HepG2 (cell line): Measurements from ENCODE around the gene MYRFL. TPM values are rescaled to one million over a fixed set of nuclear protein-coding genes. Genes with fewer than 3 reads are reported as not detected.
A peak's percentile ranks its signal among the peaks of the same experiment; 100 is the strongest.

Source experiments
- ATAC-seq: fragments of 200-7000 bp; cut with Tn5 transposase; 3 replicates; pipeline ENCODE4 v1.9.1; 2020; ENCODE audit warnings: mild to moderate bottlenecking, moderate library complexity
- BruUV-seq: library from RNA; stranded (reverse); fragments of 400-500 nt; replicated peaks from 2 replicates; lab custom pipeline; 2021; lab: Mats Ljungman, UMichigan
- CTCF ChIA-PET: fragments of 300-600 bp; formaldehyde crosslinking; extraction: SDS; loops from one replicate; lab custom pipeline; 2021; ENCODE audit warnings: low total read pairs, inconsistent platforms, low intra/inter-chr PET ratio; lab: Yijun Ruan, JAX
- POLR2A ChIA-PET: fragments of 350-600 bp; sonication (Branson Sonifier 250); formaldehyde crosslinking; loops from one replicate; lab custom pipeline; 2020; ENCODE audit warnings: antibody characterized with exemption, inconsistent platforms; lab: Yijun Ruan, JAX
- DNase-seq: peaks from one replicate; pipeline ENCODE4 v3.0.0-alpha.2; 2015; ENCODE audit warnings: low spot score
- FAIRE-seq: peaks from 3 replicates; lab custom pipeline; 2011; peaks lifted over from hg19 to GRCh38; lab: Jason Lieb, UNC
- H2AFZ ChIP-seq: one replicate; pipeline ENCODE4 v1.6.1; 2011; ENCODE audit warnings: low read length, inconsistent platforms
- H3K27ac ChIP-seq: fragments of 300-600 bp; 3 replicates; pipeline ENCODE4 v1.8.0; 2011; ENCODE audit warnings: mixed run types, mild to moderate bottlenecking, mixed read lengths, low read length, inconsistent platforms; ENCODE audit not compliant: insufficient read depth; ENCODE audit errors: extremely low read length
- H3K27me3 ChIP-seq, 2 experiments: fragments of 200-600 bp in 1 of 2; 2 replicates in 1 of 2; 3 replicates in 1 of 2; pipeline versions ENCODE4 v1.6.0 to v1.8.0; 2011; ENCODE audit warnings: low read length in 2 of 2, mild to moderate bottlenecking in 2 of 2, moderate library complexity in 2 of 2, inconsistent platforms in 1 of 2; ENCODE audit not compliant: insufficient read depth in 2 of 2, control insufficient read depth in 1 of 2
- H3K36me3 ChIP-seq, 2 experiments: fragments of 200-600 bp in 1 of 2; replicated peaks in 1 of 2; 2 replicates in 1 of 2; 3 replicates in 1 of 2; pipeline versions ENCODE4 v1.5.1 to v1.8.0; 2011; ENCODE audit warnings: low read length in 2 of 2, inconsistent platforms in 1 of 2; ENCODE audit not compliant: insufficient read depth in 2 of 2, control insufficient read depth in 1 of 2
- H3K4me1 ChIP-seq: 2 replicates; pipeline ENCODE4 v1.5.1; 2012; ENCODE audit warnings: low read length, inconsistent platforms; ENCODE audit not compliant: insufficient read depth
- H3K4me2 ChIP-seq: 2 replicates; pipeline ENCODE4 v1.6.0; 2011; ENCODE audit warnings: low read depth, low read length, inconsistent platforms
- H3K4me3 ChIP-seq, 3 experiments: fragments of 200-600 bp in 1 of 3; sonication (generic), shearing (Covaris generic) in 1 of 3; replicated peaks in 1 of 3; 2 replicates each; pipeline ENCODE4 v1.5.1; 2011 to 2016; ENCODE audit warnings: low read length in 3 of 3, inconsistent platforms in 2 of 3, low read depth in 2 of 3, mild to moderate bottlenecking in 2 of 3, control low read depth in 1 of 3, mixed read lengths in 1 of 3; ENCODE audit not compliant: insufficient read depth in 1 of 3
- H3K79me2 ChIP-seq: one replicate; pipeline ENCODE4 v1.6.1; 2011; ENCODE audit warnings: low read length, inconsistent platforms; ENCODE audit not compliant: insufficient read depth
- H3K9ac ChIP-seq: 2 replicates; pipeline ENCODE4 v1.6.0; 2011; ENCODE audit warnings: mild to moderate bottlenecking, low read depth, low read length, inconsistent platforms; ENCODE audit not compliant: insufficient read depth
- H3K9me3 ChIP-seq: 2 replicates; pipeline ENCODE4 v1.5.1; 2012; ENCODE audit warnings: mild to moderate bottlenecking, low read length
- H4K20me1 ChIP-seq: 2 replicates; pipeline ENCODE4 v1.6.0; 2011; ENCODE audit warnings: inconsistent platforms, mild to moderate bottlenecking, low read length, moderate library complexity; ENCODE audit not compliant: insufficient read depth
- GTF2F1 ChIP-seq: fragments of 150-350 bp; IDR thresholded peaks from 2 replicates; pipeline ENCODE4 v1.6.1; 2014; ENCODE audit warnings: low read length
- HES4 ChIP-seq: sonication (generic); formaldehyde crosslinking; IDR thresholded peaks from 2 replicates; pipeline ENCODE4 v1.9.0; 2021; ENCODE audit warnings: mild to moderate bottlenecking, missing genetic modification reagents, borderline replicate concordance
- IRX3 ChIP-seq: sonication (generic); formaldehyde crosslinking; IDR thresholded peaks from 2 replicates; pipeline ENCODE4 v1.8.1; 2023; ENCODE audit warnings: mild to moderate bottlenecking, low read depth, missing genetic modification reagents, borderline replicate concordance
- KLF13 ChIP-seq: sonication (generic); formaldehyde crosslinking; IDR thresholded peaks from 2 replicates; pipeline ENCODE4 v1.4.0; 2020; ENCODE audit warnings: mild to moderate bottlenecking, missing genetic modification reagents
- PTBP1 ChIP-seq: fragments of 200-400 bp; formaldehyde crosslinking; IDR thresholded peaks from 2 replicates; pipeline ENCODE4 v1.6.1; 2018; ENCODE audit warnings: low read length, low read depth; ENCODE audit not compliant: poor library complexity, severe bottlenecking
- SPEN ChIP-seq: sonication (generic); formaldehyde crosslinking; IDR thresholded peaks from 2 replicates; pipeline ENCODE4 v1.5.1; 2020; ENCODE audit warnings: low read depth, mild to moderate bottlenecking, missing genetic modification reagents
- TRIM24 ChIP-seq: sonication (generic); formaldehyde crosslinking; IDR thresholded peaks from 2 replicates; pipeline ENCODE4 v1.8.0; 2022; ENCODE audit warnings: mild to moderate bottlenecking, missing genetic modification reagents
- TSC22D2 ChIP-seq: sonication (generic); formaldehyde crosslinking; IDR thresholded peaks from 2 replicates; pipeline ENCODE4 v1.5.1; 2020; ENCODE audit warnings: missing genetic modification reagents, mild to moderate bottlenecking, borderline replicate concordance
- ZIK1 ChIP-seq: sonication (generic); formaldehyde crosslinking; IDR thresholded peaks from 2 replicates; pipeline ENCODE4 v1.5.0; 2020; ENCODE audit warnings: mild to moderate bottlenecking, low read depth, missing genetic modification reagents, borderline replicate concordance
- ZNF20 ChIP-seq: sonication (generic); formaldehyde crosslinking; IDR thresholded peaks from 2 replicates; pipeline ENCODE4 v1.4.0; 2020; ENCODE audit warnings: mild to moderate bottlenecking, moderate library complexity, missing genetic modification reagents
- ZNF44 ChIP-seq: sonication (generic); formaldehyde crosslinking; IDR thresholded peaks from 2 replicates; pipeline ENCODE4 v1.5.1; 2020; ENCODE audit warnings: mild to moderate bottlenecking, missing genetic modification reagents
- ZNF567 ChIP-seq: sonication (generic); formaldehyde crosslinking; IDR thresholded peaks from 2 replicates; pipeline ENCODE4 v1.8.1; 2023; ENCODE audit warnings: mild to moderate bottlenecking, missing genetic modification reagents, borderline replicate concordance
- WGBS: methylation state at CpG from one replicate; pipeline ENCODE4 v1.1.6; 2017; ENCODE audit warnings: low lambda C conversion rate; 5-methylcytosine and 5-hydroxymethylcytosine counted together
- in situ Hi-C: cut with HindIII; loops from 2 replicates; pipeline ENCODE4 v1.10.0; 2017; ENCODE audit warnings: low pct_unique_long_range_greater_than_20kb; ENCODE audit not compliant: extremely low pct_ligation_motif_present
- intact Hi-C: fragments of 100-400 bp; cut with micrococcal nuclease; formaldehyde crosslinking; loops from one replicate; pipeline ENCODE4 v1.10.0; 2022; ENCODE audit not compliant: unreplicated experiment
- polyA plus RNA-seq, 8 experiments: library from polyadenylated mRNA; depleted of rRNA in 3 of 8; stranded (reverse) in 7 of 8; unstranded in 1 of 8; fragments of >200 nt; fragmentation: Illumina TruSeq in 4 of 8; extraction: Trizol in 4 of 8; gene quantifications; 2 replicates each; pipeline versions ENCODE4 v1.2.1 to v1.2.3, GENCODE V29; 2011 to 2016; ENCODE audit warnings: low read depth in 4 of 8, missing spikeins in 1 of 8, mixed read lengths in 1 of 8; ENCODE audit not compliant: insufficient read depth in 1 of 8
- total RNA-seq, 5 experiments: library from RNA; depleted of rRNA; stranded (reverse); fragments of >200 nt; fragmentation: Illumina TruSeq; extraction: Trizol; gene quantifications; 2 replicates each; pipeline ENCODE4 v1.2.3, GENCODE V29; 2016; ENCODE audit warnings: low read depth in 1 of 5
- TF ChIP-seq, protein P1 (sequence below): sonication (generic); formaldehyde crosslinking; IDR thresholded peaks from 2 replicates; pipeline ENCODE4 v1.4.0; 2020; ENCODE audit warnings: missing genetic modification reagents
- TF ChIP-seq, protein P2 (sequence below): sonication (generic); formaldehyde crosslinking; IDR thresholded peaks from 2 replicates; pipeline ENCODE4 v1.4.0; 2020; ENCODE audit warnings: missing genetic modification reagents; ENCODE audit errors: not compliant biosample characterization
- TF ChIP-seq, protein P3 (sequence below): sonication (generic); formaldehyde crosslinking; IDR thresholded peaks from 2 replicates; pipeline ENCODE4 v1.5.1; 2020; ENCODE audit warnings: missing genetic modification reagents, mild to moderate bottlenecking, borderline replicate concordance
- TF ChIP-seq, protein P4 (sequence below): sonication (generic); formaldehyde crosslinking; IDR thresholded peaks from 2 replicates; pipeline ENCODE4 v1.4.0; 2020; ENCODE audit warnings: low read depth, mild to moderate bottlenecking, missing genetic modification reagents

MYRFL gene
- total and polyA plus RNA-seq, 2 of the 13 experiments (the other 11 are each of a cell fraction or from before 2014, with no cell fraction given): 0.09 to 0.11 TPM

DNA sequence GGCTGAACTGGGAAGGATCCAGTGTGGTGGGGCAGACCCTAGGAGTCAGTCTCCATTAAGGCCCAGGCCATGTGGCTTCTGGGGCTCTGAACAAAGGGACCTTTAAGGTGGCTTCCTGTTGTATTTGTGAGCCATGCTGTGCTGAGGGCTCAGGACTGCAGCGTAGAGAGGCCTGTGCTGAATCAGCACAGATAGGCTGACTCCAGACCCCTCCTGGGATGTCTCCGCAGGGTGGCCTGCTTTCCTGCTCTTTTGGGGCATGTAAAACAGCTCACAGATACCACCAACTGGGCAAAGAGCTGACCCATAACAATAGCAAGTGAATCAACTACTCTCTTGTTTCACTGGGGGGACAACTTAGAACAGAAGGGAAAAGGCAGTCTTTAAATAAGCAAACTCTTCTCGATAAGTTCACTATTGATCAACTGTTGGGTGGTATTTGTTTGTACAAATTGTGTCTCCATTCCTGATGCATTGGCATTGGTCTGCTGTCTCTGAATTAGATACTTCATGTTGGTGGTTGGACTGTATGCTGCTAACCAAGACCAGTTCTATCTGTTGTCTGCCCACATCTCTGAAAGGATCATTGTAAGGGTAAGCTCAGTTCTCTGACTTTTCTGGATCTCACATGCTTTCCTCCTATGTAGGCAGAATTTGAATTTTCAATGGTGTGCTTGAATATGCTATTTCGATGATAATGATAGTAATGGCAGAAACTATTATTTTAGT lies 71.8 kb downstream of the MYRFL start (continued):
- TF ChIP-seq HES4 (CRISPR knock-in tag) (no peak), SPEN (CRISPR knock-in tag) (no peak), TRIM24 (CRISPR knock-in tag) (no peak), ZNF20 (no peak), ZIK1 (CRISPR knock-in tag) (no peak), PTBP1 (no peak), GTF2F1 (no peak)

DNA sequence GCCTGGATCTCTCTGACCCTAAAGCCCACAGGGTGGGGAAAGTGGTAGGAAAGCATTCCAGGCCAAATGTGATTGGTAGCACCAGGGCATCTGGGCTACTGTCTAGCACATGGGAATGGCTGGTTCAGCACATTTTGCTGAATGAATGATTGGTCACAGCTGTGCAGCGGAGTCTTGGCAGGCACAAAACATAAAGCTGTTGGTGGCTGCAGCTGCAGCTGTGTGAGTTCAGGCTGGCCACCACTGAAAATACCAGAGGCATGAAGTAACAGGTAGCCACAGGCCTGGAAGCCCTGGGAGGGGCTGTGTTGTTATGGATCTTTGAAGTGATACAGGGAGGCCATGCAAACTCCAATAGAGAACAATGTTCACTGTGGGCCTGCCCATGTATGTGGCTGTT lies 72.7 kb downstream of the MYRFL start:
- no peak overlapping the region for H3K9ac ChIP-seq
- no peak overlapping the region for H3K27ac ChIP-seq
- in situ Hi-C loops (loop anchor here (25.0 kb wide), 1 partner anchor 465 kb away; the partner anchor contains the start of gene KCNMB4), intact Hi-C loops (no loop called here)
- no peak for FAIRE-seq
- WGBS: no CpG with 5 or more reads among the region's 1 CpG
- H3K4me2 ChIP-seq: no peak overlapping the region
- H4K20me1 ChIP-seq: no peaks in the 10 kb centered on the region
- ATAC-seq: peak; percentile 44; the same call in 2 of the 3 replicates
- ChIA-PET POLR2A (no interaction called here), CTCF (no interaction called here)
- DNase-seq: no peak
- H3K79me2 ChIP-seq: no peaks in the 10 kb centered on the region
- no peak overlapping the region for H3K4me3 ChIP-seq
- no peaks in the 10 kb centered on the region for H3K4me1 ChIP-seq
- H3K36me3 ChIP-seq: no peaks in the 10 kb centered on the region
- no peak overlapping the region for H2AFZ ChIP-seq
- no peaks in the 10 kb centered on the region for H3K27me3 ChIP-seq
- no TSS peak for BruUV-seq
- H3K9me3 ChIP-seq: no peaks in the 10 kb centered on the region
- TF ChIP-seq ZNF567 (CRISPR knock-in tag) (no peak), TSC22D2 (CRISPR knock-in tag) (no peak), KLF13 (CRISPR knock-in tag) (no peak), ZNF44 (CRISPR knock-in tag) (no peak), IRX3 (CRISPR knock-in tag) (no peak)
- TF ChIP-seq, protein P1, sequence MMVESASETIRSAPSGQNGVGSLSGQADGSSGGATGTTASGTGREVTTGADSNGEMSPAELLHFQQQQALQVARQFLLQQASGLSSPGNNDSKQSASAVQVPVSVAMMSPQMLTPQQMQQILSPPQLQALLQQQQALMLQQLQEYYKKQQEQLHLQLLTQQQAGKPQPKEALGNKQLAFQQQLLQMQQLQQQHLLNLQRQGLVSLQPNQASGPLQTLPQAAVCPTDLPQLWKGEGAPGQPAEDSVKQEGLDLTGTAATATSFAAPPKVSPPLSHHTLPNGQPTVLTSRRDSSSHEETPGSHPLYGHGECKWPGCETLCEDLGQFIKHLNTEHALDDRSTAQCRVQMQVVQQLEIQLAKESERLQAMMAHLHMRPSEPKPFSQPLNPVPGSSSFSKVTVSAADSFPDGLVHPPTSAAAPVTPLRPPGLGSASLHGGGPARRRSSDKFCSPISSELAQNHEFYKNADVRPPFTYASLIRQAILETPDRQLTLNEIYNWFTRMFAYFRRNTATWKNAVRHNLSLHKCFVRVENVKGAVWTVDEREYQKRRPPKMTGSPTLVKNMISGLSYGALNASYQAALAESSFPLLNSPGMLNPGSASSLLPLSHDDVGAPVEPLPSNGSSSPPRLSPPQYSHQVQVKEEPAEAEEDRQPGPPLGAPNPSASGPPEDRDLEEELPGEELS (CRISPR knock-in tag): no peak
- TF ChIP-seq, protein P2, sequence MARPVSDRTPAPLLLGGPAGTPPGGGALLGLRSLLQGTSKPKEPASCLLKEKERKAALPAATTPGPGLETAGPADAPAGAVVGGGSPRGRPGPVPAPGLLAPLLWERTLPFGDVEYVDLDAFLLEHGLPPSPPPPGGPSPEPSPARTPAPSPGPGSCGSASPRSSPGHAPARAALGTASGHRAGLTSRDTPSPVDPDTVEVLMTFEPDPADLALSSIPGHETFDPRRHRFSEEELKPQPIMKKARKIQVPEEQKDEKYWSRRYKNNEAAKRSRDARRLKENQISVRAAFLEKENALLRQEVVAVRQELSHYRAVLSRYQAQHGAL (CRISPR knock-in tag): no peak
- TF ChIP-seq, protein P3, sequence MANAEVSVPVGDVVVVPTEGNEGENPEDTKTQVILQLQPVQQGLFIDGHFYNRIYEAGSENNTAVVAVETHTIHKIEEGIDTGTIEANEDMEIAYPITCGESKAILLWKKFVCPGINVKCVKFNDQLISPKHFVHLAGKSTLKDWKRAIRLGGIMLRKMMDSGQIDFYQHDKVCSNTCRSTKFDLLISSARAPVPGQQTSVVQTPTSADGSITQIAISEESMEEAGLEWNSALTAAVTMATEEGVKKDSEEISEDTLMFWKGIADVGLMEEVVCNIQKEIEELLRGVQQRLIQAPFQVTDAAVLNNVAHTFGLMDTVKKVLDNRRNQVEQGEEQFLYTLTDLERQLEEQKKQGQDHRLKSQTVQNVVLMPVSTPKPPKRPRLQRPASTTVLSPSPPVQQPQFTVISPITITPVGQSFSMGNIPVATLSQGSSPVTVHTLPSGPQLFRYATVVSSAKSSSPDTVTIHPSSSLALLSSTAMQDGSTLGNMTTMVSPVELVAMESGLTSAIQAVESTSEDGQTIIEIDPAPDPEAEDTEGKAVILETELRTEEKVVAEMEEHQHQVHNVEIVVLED: no peak
- TF ChIP-seq, protein P4, sequence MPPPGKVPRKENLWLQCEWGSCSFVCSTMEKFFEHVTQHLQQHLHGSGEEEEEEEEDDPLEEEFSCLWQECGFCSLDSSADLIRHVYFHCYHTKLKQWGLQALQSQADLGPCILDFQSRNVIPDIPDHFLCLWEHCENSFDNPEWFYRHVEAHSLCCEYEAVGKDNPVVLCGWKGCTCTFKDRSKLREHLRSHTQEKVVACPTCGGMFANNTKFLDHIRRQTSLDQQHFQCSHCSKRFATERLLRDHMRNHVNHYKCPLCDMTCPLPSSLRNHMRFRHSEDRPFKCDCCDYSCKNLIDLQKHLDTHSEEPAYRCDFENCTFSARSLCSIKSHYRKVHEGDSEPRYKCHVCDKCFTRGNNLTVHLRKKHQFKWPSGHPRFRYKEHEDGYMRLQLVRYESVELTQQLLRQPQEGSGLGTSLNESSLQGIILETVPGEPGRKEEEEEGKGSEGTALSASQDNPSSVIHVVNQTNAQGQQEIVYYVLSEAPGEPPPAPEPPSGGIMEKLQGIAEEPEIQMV (CRISPR knock-in tag): no peak
